Dendritic cell treated with granulocyte-macrophage colony-stimulating factor and Interleukin-4, amounts not matched to agents 40 ng/mL and 50 ng/mL, for 4 days (primary cell): ENCODE measurements around the gene SERPINE3.

Source experiments
- H3K27ac Mint-ChIP-seq: one replicate; pipeline ENCODE4 v1.8.0; 2022; ENCODE audit warnings: mild to moderate bottlenecking, mixed read lengths
- H3K27me3 Mint-ChIP-seq: one replicate; pipeline ENCODE4 v1.8.0; 2022; ENCODE audit warnings: mild to moderate bottlenecking, mixed read lengths
- H3K36me3 Mint-ChIP-seq: one replicate; pipeline ENCODE4 v1.8.0; 2022; ENCODE audit warnings: low read depth, mixed read lengths
- H3K4me1 Mint-ChIP-seq: one replicate; pipeline ENCODE4 v1.8.0; 2022; ENCODE audit warnings: low read depth, mixed read lengths
- H3K4me3 Mint-ChIP-seq: one replicate; pipeline ENCODE4 v1.8.0; 2022; ENCODE audit warnings: mild to moderate bottlenecking, moderate library complexity, mixed read lengths
- H3K9me3 Mint-ChIP-seq: one replicate; pipeline ENCODE4 v1.8.0; 2022; ENCODE audit warnings: mixed read lengths
- intact Hi-C: fragments of 100-400 bp; cut with micrococcal nuclease; formaldehyde crosslinking; loops from one replicate; pipeline ENCODE4 v1.15.0; 2022

SERPINE3 gene

GRCh38 chr13:51339354-51339753 lies at the start of gene SERPINE3:
TSS of gene SERPINE3 (plus strand) at chr13:51339691. CDS start at chr13:51341092, 1,401 bp downstream.
- no peak within 1 kb of the TSS for H3K4me3 Mint-ChIP-seq
- H3K36me3 Mint-ChIP-seq: no peaks in the 10 kb centered on the region
- peaks cover 7% of the 10 kb centered on the region for H3K4me1 Mint-ChIP-seq
- no peaks in the 10 kb centered on the region for H3K9me3 Mint-ChIP-seq
- intact Hi-C loops: no loop called here
- H3K27ac Mint-ChIP-seq: no peak within 1 kb of the TSS
- H3K27me3 Mint-ChIP-seq: no peaks in the 10 kb centered on the region

- Mint-ChIP-seq H3K4me1 (no peaks in the 10 kb centered on the region), H3K4me3 (no peak overlapping the region)
Observed at GRCh38 chr13:51291341-51291740, 48.1 kb upstream of the SERPINE3 start.

GRCh38 chr13:51292000-51292565 lies 47.4 kb upstream of the SERPINE3 start:
- Mint-ChIP-seq H3K4me3 (no peak overlapping the region), H3K36me3 (no peaks in the 10 kb centered on the region), H3K4me1 (no peaks in the 10 kb centered on the region), H3K27me3 (no peaks in the 10 kb centered on the region), H3K27ac (no peak overlapping the region), H3K9me3 (no peaks in the 10 kb centered on the region)
- intact Hi-C loops: no loop called here

More at GRCh38 chr13:51291341-51291740, 48.1 kb upstream of the SERPINE3 start:
- Mint-ChIP-seq H3K36me3 (no peaks in the 10 kb centered on the region), H3K27ac (no peak overlapping the region), H3K9me3 (no peaks in the 10 kb centered on the region), H3K27me3 (no peaks in the 10 kb centered on the region)
- intact Hi-C loops: no loop called here

GRCh38 chr13:51297556-51297955 lies 41.9 kb upstream of the SERPINE3 start:
- Mint-ChIP-seq H3K4me1 (no peaks in the 10 kb centered on the region), H3K27me3 (no peaks in the 10 kb centered on the region), H3K4me3 (no peak overlapping the region), H3K9me3 (no peaks in the 10 kb centered on the region), H3K27ac (no peak overlapping the region), H3K36me3 (no peaks in the 10 kb centered on the region)
- intact Hi-C loops: no loop called here

- Mint-ChIP-seq H3K36me3 (no peaks in the 10 kb centered on the region), H3K4me1 (no peaks in the 10 kb centered on the region), H3K4me3 (no peak overlapping the region), H3K27me3 (no peaks in the 10 kb centered on the region), H3K27ac (no peak overlapping the region), H3K9me3 (no peaks in the 10 kb centered on the region)
- intact Hi-C loops: no loop called here
Observed at GRCh38 chr13:51298812-51299211, 40.7 kb upstream of the SERPINE3 start.

GRCh38 chr13:51303063-51303552 lies 36.4 kb upstream of the SERPINE3 start:
- H3K4me3 Mint-ChIP-seq: no peak overlapping the region
- no peaks in the 10 kb centered on the region for H3K9me3 Mint-ChIP-seq
- H3K36me3 Mint-ChIP-seq: no peaks in the 10 kb centered on the region
- intact Hi-C loops: no loop called here
- no peaks in the 10 kb centered on the region for H3K27me3 Mint-ChIP-seq
- no peaks in the 10 kb centered on the region for H3K4me1 Mint-ChIP-seq
- no peak overlapping the region for H3K27ac Mint-ChIP-seq

- H3K4me3 Mint-ChIP-seq: no peak overlapping the region
- intact Hi-C loops: no loop called here
- no peaks in the 10 kb centered on the region for H3K9me3 Mint-ChIP-seq
Observed at GRCh38 chr13:51303882-51304281, 35.6 kb upstream of the SERPINE3 start.

GRCh38 chr13:51305271-51305967 lies 34.1 kb upstream of the SERPINE3 start:
- H3K4me3 Mint-ChIP-seq: no peak overlapping the region
- H3K4me1 Mint-ChIP-seq: no peaks in the 10 kb centered on the region
- no peaks in the 10 kb centered on the region for H3K9me3 Mint-ChIP-seq
- H3K36me3 Mint-ChIP-seq: no peaks in the 10 kb centered on the region
- H3K27ac Mint-ChIP-seq: no peak overlapping the region
- no peaks in the 10 kb centered on the region for H3K27me3 Mint-ChIP-seq
- intact Hi-C loops: no loop called here

More at GRCh38 chr13:51303882-51304281, 35.6 kb upstream of the SERPINE3 start:
- no peaks in the 10 kb centered on the region for H3K4me1 Mint-ChIP-seq
- no peaks in the 10 kb centered on the region for H3K36me3 Mint-ChIP-seq
- H3K27ac Mint-ChIP-seq: no peak overlapping the region
- H3K27me3 Mint-ChIP-seq: no peaks in the 10 kb centered on the region

- intact Hi-C loops: no loop called here
- Mint-ChIP-seq H3K9me3 (no peaks in the 10 kb centered on the region), H3K27me3 (peaks cover 2% of the 10 kb centered on the region), H3K27ac (no peak overlapping the region), H3K36me3 (no peaks in the 10 kb centered on the region), H3K4me1 (no peaks in the 10 kb centered on the region), H3K4me3 (no peak overlapping the region)
Observed at GRCh38 chr13:51308781-51309180, 30.7 kb upstream of the SERPINE3 start.

- no peaks in the 10 kb centered on the region for H3K9me3 Mint-ChIP-seq
- peaks cover 7% of the 10 kb centered on the region for H3K4me1 Mint-ChIP-seq
- H3K4me3 Mint-ChIP-seq: no peak overlapping the region
- intact Hi-C loops: no loop called here
- no peak overlapping the region for H3K27ac Mint-ChIP-seq
- H3K27me3 Mint-ChIP-seq: peaks cover 2% of the 10 kb centered on the region
- no peaks in the 10 kb centered on the region for H3K36me3 Mint-ChIP-seq
Observed at GRCh38 chr13:51311231-51311630, 28.3 kb upstream of the SERPINE3 start.

- intact Hi-C loops: no loop called here
- no peak overlapping the region for H3K27ac Mint-ChIP-seq
- no peaks in the 10 kb centered on the region for H3K36me3 Mint-ChIP-seq
- no peaks in the 10 kb centered on the region for H3K9me3 Mint-ChIP-seq
- no peak overlapping the region for H3K4me3 Mint-ChIP-seq
- peaks cover 7% of the 10 kb centered on the region for H3K4me1 Mint-ChIP-seq
- peaks cover 2% of the 10 kb centered on the region for H3K27me3 Mint-ChIP-seq
Observed at GRCh38 chr13:51311957-51312520, 27.5 kb upstream of the SERPINE3 start.

- H3K4me1 Mint-ChIP-seq: peaks cover 7% of the 10 kb centered on the region
- no peak overlapping the region for H3K4me3 Mint-ChIP-seq
- intact Hi-C loops: no loop called here
- H3K27me3 Mint-ChIP-seq: peaks cover 2% of the 10 kb centered on the region
- H3K27ac Mint-ChIP-seq: no peak overlapping the region
- H3K9me3 Mint-ChIP-seq: no peaks in the 10 kb centered on the region
- no peaks in the 10 kb centered on the region for H3K36me3 Mint-ChIP-seq
Observed at GRCh38 chr13:51313619-51314018, 25.9 kb upstream of the SERPINE3 start.

- H3K4me3 Mint-ChIP-seq: no peak overlapping the region
- peaks cover 7% of the 10 kb centered on the region for H3K4me1 Mint-ChIP-seq
- peaks cover under 1% of the 10 kb centered on the region for H3K27me3 Mint-ChIP-seq
- intact Hi-C loops: no loop called here
- no peak overlapping the region for H3K27ac Mint-ChIP-seq
- H3K9me3 Mint-ChIP-seq: no peaks in the 10 kb centered on the region
- no peaks in the 10 kb centered on the region for H3K36me3 Mint-ChIP-seq
Observed at GRCh38 chr13:51317262-51317661, 22.2 kb upstream of the SERPINE3 start.

GRCh38 chr13:51318015-51318414 lies 21.5 kb upstream of the SERPINE3 start:
- Mint-ChIP-seq H3K27ac (no peak overlapping the region), H3K9me3 (no peaks in the 10 kb centered on the region), H3K36me3 (no peaks in the 10 kb centered on the region), H3K4me3 (no peak overlapping the region), H3K4me1 (peaks cover 7% of the 10 kb centered on the region), H3K27me3 (no peaks in the 10 kb centered on the region)
- intact Hi-C loops: no loop called here
